WTC11 (cell line): ENCODE results near the gene ZBTB20. TPM values are rescaled to one million over a fixed set of nuclear protein-coding genes. Genes with fewer than 3 reads are reported as not detected.

Source experiments
- ATAC-seq: fragments of 200-7000 bp; cut with Tn5 transposase; 2 replicates; pipeline ENCODE4 v1.10.0; 2021; ENCODE audit warnings: mild to moderate bottlenecking, moderate library complexity
- CTCF ChIA-PET: fragments of 300-600 bp; sonication (Branson Sonifier 250); formaldehyde crosslinking; loops from one replicate; lab custom pipeline; 2021; ENCODE audit warnings: antibody characterized with exemption; lab: Charles Lee
- POLR2A ChIA-PET: fragments of 350-600 bp; sonication (Branson Sonifier 250); formaldehyde crosslinking; loops from one replicate; lab custom pipeline; 2021; ENCODE audit warnings: antibody characterized with exemption; lab: Charles Lee
- DNase-seq: peaks from one replicate; pipeline ENCODE4 v3.0.0; 2021; ENCODE audit warnings: low spot score
- H3K27ac Mint-ChIP-seq: 2 replicates; pipeline ENCODE4 v1.8.0; 2021; ENCODE audit warnings: mixed read lengths
- H3K27me3 Mint-ChIP-seq: 2 replicates; pipeline ENCODE4 v1.8.0; 2021; ENCODE audit warnings: low read depth, mild to moderate bottlenecking, moderate library complexity, mixed read lengths
- H3K36me3 Mint-ChIP-seq: 2 replicates; pipeline ENCODE4 v1.8.0; 2021; ENCODE audit warnings: mixed read lengths
- H3K4me1 Mint-ChIP-seq: 2 replicates; pipeline ENCODE4 v1.8.0; 2022; ENCODE audit warnings: mixed read lengths
- H3K4me3 Mint-ChIP-seq: 2 replicates; pipeline ENCODE4 v1.8.0; 2021; ENCODE audit warnings: mild to moderate bottlenecking, moderate library complexity, mixed read lengths
- H3K9me3 Mint-ChIP-seq: 2 replicates; pipeline ENCODE4 v1.8.0; 2021; ENCODE audit warnings: mixed read lengths
- CBFB ChIP-seq: sonication (generic); formaldehyde crosslinking; IDR thresholded peaks from 2 replicates; pipeline ENCODE4 v1.8.1; 2022; ENCODE audit warnings: mild to moderate bottlenecking, low read depth, missing genetic modification reagents
- FOXK1 ChIP-seq: sonication (generic); formaldehyde crosslinking; IDR thresholded peaks from 2 replicates; pipeline ENCODE4 v1.8.0; 2022; ENCODE audit warnings: mild to moderate bottlenecking, moderate library complexity, missing genetic modification reagents
- HMGA2 ChIP-seq: fragments of 250-450 bp; sonication (Bioruptor Pico); IDR thresholded peaks from 2 replicates; pipeline ENCODE4 v1.4.0; 2021; ENCODE audit warnings: mild to moderate bottlenecking, moderate library complexity
- IRF2 ChIP-seq: sonication (generic); formaldehyde crosslinking; IDR thresholded peaks from 2 replicates; pipeline ENCODE4 v1.8.0; 2022; ENCODE audit warnings: low read depth, missing genetic modification reagents, borderline replicate concordance
- JAZF1 ChIP-seq: fragments of 250-450 bp; sonication (Bioruptor Pico); IDR thresholded peaks from 2 replicates; pipeline ENCODE4 v1.9.0; 2021; ENCODE audit warnings: moderate library complexity, mild to moderate bottlenecking, inconsistent platforms
- KAT7 ChIP-seq: sonication (generic); formaldehyde crosslinking; IDR thresholded peaks from 2 replicates; pipeline ENCODE4 v1.8.1; 2023; ENCODE audit warnings: missing genetic modification reagents, mild to moderate bottlenecking, borderline replicate concordance
- MYBL2 ChIP-seq: sonication (generic); formaldehyde crosslinking; IDR thresholded peaks from 2 replicates; pipeline ENCODE4 v1.8.1; 2023; ENCODE audit warnings: mild to moderate bottlenecking, moderate library complexity, missing genetic modification reagents
- NFATC4 ChIP-seq: fragments of 250-450 bp; sonication (Bioruptor Pico); IDR thresholded peaks from 2 replicates; pipeline ENCODE4 v1.9.0; 2021; ENCODE audit warnings: mild to moderate bottlenecking
- OVOL2 ChIP-seq: fragments of 250-450 bp; sonication (Bioruptor Pico); IDR thresholded peaks from 2 replicates; pipeline ENCODE4 v1.9.0; 2021; ENCODE audit warnings: mild to moderate bottlenecking, borderline replicate concordance
- PRRX2 ChIP-seq: fragments of 250-450 bp; sonication (Bioruptor Pico); IDR thresholded peaks from 2 replicates; pipeline ENCODE4 v1.8.0; 2021; ENCODE audit warnings: mild to moderate bottlenecking
- RORB ChIP-seq: fragments of 250-450 bp; sonication (Bioruptor Pico); IDR thresholded peaks from 2 replicates; pipeline ENCODE4 v1.9.0; 2021; ENCODE audit warnings: mild to moderate bottlenecking
- TEAD1 ChIP-seq: sonication (generic); formaldehyde crosslinking; IDR thresholded peaks from 2 replicates; pipeline ENCODE4 v1.8.0; 2022; ENCODE audit warnings: mild to moderate bottlenecking, missing genetic modification reagents
- TEAD4 ChIP-seq: sonication (generic); formaldehyde crosslinking; IDR thresholded peaks from 2 replicates; pipeline ENCODE4 v1.8.0; 2022; ENCODE audit warnings: mild to moderate bottlenecking, missing genetic modification reagents
- ZNF121 ChIP-seq: sonication (generic); formaldehyde crosslinking; IDR thresholded peaks from 2 replicates; pipeline ENCODE4 v1.8.0; 2023; ENCODE audit warnings: missing genetic modification reagents
- ZNF219 ChIP-seq: sonication (generic); formaldehyde crosslinking; IDR thresholded peaks from 2 replicates; pipeline ENCODE4 v1.8.0; 2023; ENCODE audit warnings: missing genetic modification reagents, mild to moderate bottlenecking, borderline replicate concordance
- ZNF423 ChIP-seq: fragments of 250-450 bp; sonication (Bioruptor Pico); IDR thresholded peaks from 2 replicates; pipeline ENCODE4 v2.1.2; 2022; ENCODE audit warnings: mild to moderate bottlenecking, moderate library complexity
- ZNF425 ChIP-seq: fragments of 250-450 bp; sonication (Bioruptor Pico); conservative IDR thresholded peaks from 2 replicates; pipeline ENCODE4 v1.9.0; 2021; ENCODE audit warnings: mild to moderate bottlenecking
- total RNA-seq: library from RNA; stranded (reverse); gene quantifications from 3 replicates; pipeline ENCODE4 v1.2.3, GENCODE V29; 2021
- TF ChIP-seq, protein P1 (sequence below): fragments of 250-450 bp; sonication (Bioruptor Pico); IDR thresholded peaks from 2 replicates; pipeline ENCODE4 v2.1.2; 2022; ENCODE audit warnings: mild to moderate bottlenecking, moderate library complexity
- TF ChIP-seq, protein P2 (sequence below): fragments of 250-450 bp; sonication (Bioruptor Pico); IDR thresholded peaks from 2 replicates; pipeline ENCODE4 v1.9.0; 2021; ENCODE audit warnings: mild to moderate bottlenecking, borderline replicate concordance
- TF ChIP-seq, protein P3 (sequence below): sonication (generic); formaldehyde crosslinking; IDR thresholded peaks from 2 replicates; pipeline ENCODE4 v1.8.1; 2023; ENCODE audit warnings: mild to moderate bottlenecking, missing genetic modification reagents

Gene ZBTB20
- total RNA-seq, 1 experiment from 2014 or later = 1.5 TPM

- CTCF ChIA-PET = interaction anchor here (1.1 to 1.4 kb wide), 2 partner anchors 89 to 140 kb away, joined by 3 to 4 read pairs; no protein-coding TSS in a partner anchor
- Mint-ChIP-seq H3K4me3 (no peak overlapping the region), H3K4me1 (peaks cover 22% of the 10 kb centered on the region), H3K36me3 (no peaks in the 10 kb centered on the region), H3K9me3 (0 out of 2 replicates have a peak, but pooled peaks cover 1% of the 10 kb centered on the region), H3K27ac (no peak overlapping the region), H3K27me3 (no peaks in the 10 kb centered on the region)
- no peak for ATAC-seq
- TF ChIP-seq TEAD1 (CRISPR knock-in tag) = no peak
- TF ChIP-seq HMGA2 (CRISPR knock-in tag) = no peak
- no peak for TF ChIP-seq PRRX2
- no peak for TF ChIP-seq MYBL2 (CRISPR knock-in tag)
- TF ChIP-seq, protein P1, sequence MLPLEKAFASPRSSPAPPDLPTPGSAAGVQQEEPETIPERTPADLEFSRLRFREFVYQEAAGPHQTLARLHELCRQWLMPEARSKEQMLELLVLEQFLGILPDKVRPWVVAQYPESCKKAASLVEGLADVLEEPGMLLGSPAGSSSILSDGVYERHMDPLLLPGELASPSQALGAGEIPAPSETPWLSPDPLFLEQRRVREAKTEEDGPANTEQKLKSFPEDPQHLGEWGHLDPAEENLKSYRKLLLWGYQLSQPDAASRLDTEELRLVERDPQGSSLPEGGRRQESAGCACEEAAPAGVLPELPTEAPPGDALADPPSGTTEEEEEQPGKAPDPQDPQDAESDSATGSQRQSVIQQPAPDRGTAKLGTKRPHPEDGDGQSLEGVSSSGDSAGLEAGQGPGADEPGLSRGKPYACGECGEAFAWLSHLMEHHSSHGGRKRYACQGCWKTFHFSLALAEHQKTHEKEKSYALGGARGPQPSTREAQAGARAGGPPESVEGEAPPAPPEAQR = no peak
- no peak for TF ChIP-seq ZNF219 (CRISPR knock-in tag)
- no peak for TF ChIP-seq ZNF425
- TF ChIP-seq NFATC4 (CRISPR knock-in tag) = no peak
- TF ChIP-seq ZNF423 = no peak
- no peak for TF ChIP-seq CBFB (CRISPR knock-in tag)
- TF ChIP-seq OVOL2 (CRISPR knock-in tag) = no peak
- TF ChIP-seq, protein P2, sequence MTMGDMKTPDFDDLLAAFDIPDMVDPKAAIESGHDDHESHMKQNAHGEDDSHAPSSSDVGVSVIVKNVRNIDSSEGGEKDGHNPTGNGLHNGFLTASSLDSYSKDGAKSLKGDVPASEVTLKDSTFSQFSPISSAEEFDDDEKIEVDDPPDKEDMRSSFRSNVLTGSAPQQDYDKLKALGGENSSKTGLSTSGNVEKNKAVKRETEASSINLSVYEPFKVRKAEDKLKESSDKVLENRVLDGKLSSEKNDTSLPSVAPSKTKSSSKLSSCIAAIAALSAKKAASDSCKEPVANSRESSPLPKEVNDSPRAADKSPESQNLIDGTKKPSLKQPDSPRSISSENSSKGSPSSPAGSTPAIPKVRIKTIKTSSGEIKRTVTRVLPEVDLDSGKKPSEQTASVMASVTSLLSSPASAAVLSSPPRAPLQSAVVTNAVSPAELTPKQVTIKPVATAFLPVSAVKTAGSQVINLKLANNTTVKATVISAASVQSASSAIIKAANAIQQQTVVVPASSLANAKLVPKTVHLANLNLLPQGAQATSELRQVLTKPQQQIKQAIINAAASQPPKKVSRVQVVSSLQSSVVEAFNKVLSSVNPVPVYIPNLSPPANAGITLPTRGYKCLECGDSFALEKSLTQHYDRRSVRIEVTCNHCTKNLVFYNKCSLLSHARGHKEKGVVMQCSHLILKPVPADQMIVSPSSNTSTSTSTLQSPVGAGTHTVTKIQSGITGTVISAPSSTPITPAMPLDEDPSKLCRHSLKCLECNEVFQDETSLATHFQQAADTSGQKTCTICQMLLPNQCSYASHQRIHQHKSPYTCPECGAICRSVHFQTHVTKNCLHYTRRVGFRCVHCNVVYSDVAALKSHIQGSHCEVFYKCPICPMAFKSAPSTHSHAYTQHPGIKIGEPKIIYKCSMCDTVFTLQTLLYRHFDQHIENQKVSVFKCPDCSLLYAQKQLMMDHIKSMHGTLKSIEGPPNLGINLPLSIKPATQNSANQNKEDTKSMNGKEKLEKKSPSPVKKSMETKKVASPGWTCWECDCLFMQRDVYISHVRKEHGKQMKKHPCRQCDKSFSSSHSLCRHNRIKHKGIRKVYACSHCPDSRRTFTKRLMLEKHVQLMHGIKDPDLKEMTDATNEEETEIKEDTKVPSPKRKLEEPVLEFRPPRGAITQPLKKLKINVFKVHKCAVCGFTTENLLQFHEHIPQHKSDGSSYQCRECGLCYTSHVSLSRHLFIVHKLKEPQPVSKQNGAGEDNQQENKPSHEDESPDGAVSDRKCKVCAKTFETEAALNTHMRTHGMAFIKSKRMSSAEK (CRISPR knock-in tag) = no peak
- TF ChIP-seq, protein P3, sequence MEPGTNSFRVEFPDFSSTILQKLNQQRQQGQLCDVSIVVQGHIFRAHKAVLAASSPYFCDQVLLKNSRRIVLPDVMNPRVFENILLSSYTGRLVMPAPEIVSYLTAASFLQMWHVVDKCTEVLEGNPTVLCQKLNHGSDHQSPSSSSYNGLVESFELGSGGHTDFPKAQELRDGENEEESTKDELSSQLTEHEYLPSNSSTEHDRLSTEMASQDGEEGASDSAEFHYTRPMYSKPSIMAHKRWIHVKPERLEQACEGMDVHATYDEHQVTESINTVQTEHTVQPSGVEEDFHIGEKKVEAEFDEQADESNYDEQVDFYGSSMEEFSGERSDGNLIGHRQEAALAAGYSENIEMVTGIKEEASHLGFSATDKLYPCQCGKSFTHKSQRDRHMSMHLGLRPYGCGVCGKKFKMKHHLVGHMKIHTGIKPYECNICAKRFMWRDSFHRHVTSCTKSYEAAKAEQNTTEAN = no peak
- no peak for TF ChIP-seq IRF2 (CRISPR knock-in tag)
- no peak for TF ChIP-seq JAZF1 (CRISPR knock-in tag)
- TF ChIP-seq ZNF121 (CRISPR knock-in tag) = no peak
- no peak for TF ChIP-seq FOXK1
- no peak for TF ChIP-seq TEAD4
- TF ChIP-seq KAT7 (CRISPR knock-in tag) = no peak
- TF ChIP-seq RORB (CRISPR knock-in tag) = no peak
- POLR2A ChIA-PET = no interaction called here
- DNase-seq = no peak
These were observed 852.1 kb downstream of the ZBTB20 start for GRCh38 chr3:114294940-114295480.
